Left lobe of liver (tissue), 2 donors: Measurements from ENCODE around the gene NCAM1. TPM values are rescaled to one million over a fixed set of nuclear protein-coding genes. Genes with fewer than 3 reads are reported as not detected.
A peak's percentile ranks its signal among the peaks of the same experiment; 100 is the strongest.

Experiments
- ATAC-seq: fragments of 200-7000 bp; cut with Tn5 transposase; one replicate; pipeline ENCODE4 v1.9.1; 2020; ENCODE audit warnings: mild to moderate bottlenecking, moderate library complexity
- DNase-seq: peaks from one replicate; pipeline ENCODE4 v3.0.0-alpha.2; 2020; ENCODE audit warnings: low spot score
- total RNA-seq: library from RNA; stranded (reverse); gene quantifications from one replicate; pipeline ENCODE4 v1.2.1, GENCODE V29; 2021
- donor health status: DM: no; HTN: no; CAD: no; lungs with moderate emphysema.
- donor health status: DM: no; HTN: yes; CAD: no.

Gene NCAM1
- total RNA-seq, 1 donor from 2014 or later, result 2.8 TPM

DNA sequence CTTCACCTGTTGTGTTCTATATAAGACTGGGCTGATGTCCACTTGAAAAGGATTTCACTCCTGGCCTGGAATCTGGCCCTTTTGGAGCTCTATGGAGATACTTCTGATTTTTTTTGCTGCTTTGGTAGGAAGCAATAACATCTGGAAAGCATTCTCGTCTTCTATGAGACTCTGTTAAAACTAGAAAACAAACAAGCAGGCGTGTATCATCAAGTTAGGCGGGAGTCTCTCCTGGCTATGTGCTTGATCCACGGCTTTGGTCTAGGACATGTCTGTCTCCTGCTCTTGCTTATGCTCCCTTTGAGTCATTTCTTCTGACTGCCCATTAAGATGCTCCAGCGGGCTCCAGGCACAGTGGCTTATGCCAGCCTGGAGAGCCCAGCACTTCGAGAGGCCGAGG, 231.8 kb downstream of the NCAM1 start:
- no peak for DNase-seq
- ATAC-seq, result no peak

DNA sequence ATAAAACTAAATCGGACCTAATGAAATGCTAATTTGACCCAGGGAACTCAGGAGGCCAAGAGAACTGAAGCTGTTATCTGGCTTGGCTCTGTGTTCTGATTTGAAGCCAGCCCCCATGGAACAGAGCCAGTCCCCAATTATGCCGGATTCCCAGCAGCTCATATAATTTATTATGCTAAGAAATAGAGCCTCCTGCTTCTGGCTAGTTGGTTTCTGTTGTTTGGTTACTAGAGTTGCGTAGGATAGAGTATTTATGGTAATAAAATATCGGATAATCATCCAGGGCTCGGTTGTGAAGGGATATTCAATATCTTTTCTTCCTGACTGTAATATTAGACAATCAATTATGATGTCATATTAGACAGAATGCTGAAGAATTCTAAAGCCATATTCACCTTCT, 232.7 kb downstream of the NCAM1 start:
- DNase-seq (no peak), ATAC-seq (peak; percentile 22)

DNA sequence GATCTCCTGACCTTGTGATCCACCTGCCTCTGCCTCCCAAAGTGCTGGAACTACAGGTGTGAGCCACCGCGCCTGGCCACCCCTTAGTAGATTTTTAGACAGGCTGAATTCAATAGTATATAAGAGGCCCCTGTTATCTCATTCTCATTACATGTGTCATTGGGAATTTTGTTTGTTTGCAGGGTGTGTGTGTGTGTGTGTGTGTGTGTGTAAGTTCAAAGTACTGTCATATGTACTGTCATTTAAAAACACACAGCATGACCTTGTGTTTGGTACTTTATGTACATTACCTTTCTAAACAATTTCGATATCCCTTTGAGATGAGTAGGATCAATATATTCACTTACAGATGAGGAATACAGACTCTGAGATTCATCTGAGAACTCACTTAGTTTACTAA, 234.5 kb downstream of the NCAM1 start:
- no peak for DNase-seq
- ATAC-seq, result no peak

DNA sequence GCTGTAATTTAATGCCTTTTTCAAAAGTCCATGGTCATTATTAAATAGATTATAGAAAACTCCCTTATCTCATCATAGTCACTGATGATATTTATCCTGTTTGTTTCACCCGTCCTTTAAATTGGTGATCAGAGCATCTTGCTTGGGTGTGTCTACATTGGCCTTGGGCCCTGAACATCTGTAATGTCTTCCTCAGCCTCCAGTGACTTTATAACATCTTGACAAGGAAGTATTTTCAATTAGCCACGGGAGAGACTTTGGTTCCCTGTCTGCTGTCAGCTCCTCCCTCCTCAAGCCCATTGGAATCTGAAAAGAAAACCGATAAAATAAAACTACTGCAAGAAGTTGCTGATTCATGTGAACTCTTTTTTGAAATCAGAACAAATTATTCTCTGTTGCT, 236.2 kb downstream of the NCAM1 start:
- ATAC-seq, result no peak

DNA sequence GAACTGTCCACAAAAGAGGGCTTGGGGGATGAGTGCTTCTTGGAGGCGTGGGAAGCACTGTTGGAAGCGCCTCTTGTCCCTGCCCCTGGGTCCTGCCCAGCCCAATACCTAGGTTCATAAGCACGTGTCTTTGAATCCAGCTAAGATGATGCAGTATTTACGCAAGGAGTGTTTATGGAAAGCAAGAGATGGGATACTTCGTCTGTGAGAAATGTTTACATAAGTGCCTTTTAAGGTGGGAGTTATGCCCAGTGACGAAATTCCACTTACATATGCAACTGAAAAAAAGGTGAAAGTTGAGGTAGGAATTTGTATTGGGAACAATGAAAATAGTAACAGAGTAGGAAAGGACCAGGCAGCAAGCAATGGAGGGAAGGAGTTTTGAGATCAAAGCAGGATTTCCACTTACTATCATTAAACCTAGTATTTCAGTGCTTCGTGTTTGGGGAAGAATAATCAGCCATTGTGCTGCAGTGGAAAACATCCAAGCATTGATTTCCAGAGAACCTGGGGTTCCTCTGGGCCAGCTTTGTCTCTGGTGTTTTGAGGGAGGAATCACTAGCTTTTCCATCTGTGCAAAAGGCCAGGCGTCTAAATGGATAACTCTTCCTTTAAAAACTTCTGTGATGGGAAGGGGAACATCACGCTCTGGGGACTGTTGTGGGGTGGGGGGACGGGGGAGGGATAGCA, 237.9 kb downstream of the NCAM1 start:
- DNase-seq (no peak), ATAC-seq (no peak)

More for the DNA sequence above, 236.2 kb downstream of the NCAM1 start:
- DNase-seq, result no peak

DNA sequence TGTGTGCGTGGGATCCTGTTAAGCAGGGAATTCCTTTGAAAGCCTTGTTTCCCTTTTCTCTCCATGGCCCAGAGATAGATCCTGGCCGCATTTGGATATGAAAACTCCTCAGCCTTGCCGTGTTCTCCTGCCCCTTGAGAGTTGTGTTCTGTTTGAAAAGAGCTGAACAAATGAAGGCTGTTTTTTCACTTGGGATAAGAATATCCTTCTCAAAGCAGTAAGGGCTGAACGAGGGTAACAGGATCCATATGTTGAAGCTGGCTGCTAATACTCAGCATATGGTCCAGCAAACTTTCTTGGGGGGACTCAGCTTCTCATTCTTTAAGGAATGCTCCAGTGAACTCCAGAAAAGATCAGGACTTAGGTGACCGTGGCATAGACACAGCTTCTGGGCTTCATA, 238.6 kb downstream of the NCAM1 start:
- no peak for DNase-seq

DNA sequence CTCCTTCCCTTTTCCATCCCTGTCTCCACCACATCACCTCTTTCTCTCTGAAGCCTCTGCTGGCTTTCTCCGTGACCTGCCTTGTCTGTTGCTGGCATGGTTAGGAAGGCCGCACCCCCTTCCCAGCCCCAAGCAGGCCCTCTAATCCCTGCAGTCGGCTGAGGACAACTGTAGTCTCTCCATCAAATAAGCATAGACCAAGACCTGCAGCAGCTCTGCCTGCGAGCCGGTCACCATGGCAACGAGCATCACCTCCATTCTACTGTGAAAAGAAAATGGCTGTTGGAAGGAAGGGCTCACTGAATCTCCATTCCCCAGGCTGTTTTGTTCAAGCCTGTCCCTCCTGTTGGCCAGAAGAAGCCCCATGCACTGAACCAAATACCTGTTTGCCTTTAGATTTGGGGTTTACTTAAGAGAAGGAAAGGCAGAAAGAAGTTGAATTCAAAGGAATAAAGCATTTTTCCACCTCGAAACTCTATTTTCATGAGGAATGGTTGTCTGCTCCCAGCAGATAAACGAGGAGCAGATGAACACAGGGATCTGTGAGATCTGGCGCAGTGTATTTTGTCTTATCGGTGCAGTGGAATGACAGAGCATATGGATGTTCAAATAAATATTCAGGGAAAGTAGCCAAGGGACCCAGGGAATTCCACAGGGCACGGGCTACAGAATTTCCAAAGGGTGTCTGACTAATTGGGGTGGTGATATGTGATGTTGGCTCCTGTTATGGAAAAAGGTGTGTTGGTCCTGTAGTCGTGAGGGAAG, 240.0 kb downstream of the NCAM1 start:
- no peak for DNase-seq
- no peak for ATAC-seq

More for the DNA sequence above, 238.6 kb downstream of the NCAM1 start:
- ATAC-seq, result no peak

DNA sequence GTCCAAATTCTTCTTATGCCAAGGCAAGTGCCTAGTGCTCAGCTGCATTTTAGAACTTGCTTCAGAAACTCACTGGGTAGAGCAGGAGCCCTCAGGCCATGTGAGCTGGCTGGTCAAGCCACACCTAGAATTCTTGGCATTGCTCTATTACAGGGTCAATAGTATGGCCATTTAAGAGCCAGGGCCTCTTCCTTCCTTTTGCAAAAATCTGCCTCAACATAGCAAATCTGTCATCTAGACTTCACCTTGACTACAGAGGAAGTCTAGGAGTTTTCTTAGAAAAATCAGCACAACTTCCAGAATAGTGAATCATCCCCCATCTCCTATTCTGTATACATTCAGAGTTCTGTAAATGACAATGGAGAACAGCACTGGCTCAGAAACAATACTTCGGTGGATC, 241.2 kb downstream of the NCAM1 start:
- ATAC-seq (no peak), DNase-seq (no peak)

DNA sequence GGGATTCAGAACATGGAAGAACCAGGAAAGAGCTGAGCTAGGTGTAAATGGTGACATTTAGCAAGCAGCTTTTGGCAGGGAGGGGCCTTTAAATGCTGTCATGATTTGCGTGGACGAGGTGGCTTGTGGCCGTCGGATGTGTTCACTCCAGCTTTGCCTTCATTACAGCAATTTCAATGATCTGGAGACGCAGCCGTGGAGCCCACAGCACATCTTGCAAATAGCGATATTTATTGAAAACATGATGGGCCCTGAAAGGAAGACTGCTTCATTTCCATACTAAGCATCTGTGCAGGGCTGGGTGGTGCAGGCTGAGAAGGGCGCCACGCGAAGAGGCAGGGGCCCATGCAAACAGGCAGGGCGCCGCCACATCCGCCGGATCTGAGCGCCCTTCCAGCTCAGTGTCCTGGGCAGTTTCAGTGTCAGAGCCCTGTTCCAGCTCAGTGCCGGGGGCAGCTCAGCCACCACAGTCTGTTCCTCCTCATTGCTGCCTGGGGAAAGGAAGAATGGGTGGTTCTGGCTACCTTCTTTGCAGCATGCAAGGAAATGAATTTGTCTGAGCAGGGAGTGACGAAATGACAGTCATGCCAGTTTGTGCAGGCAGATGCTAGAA, 242.0 kb downstream of the NCAM1 start:
- ATAC-seq (no peak), DNase-seq (no peak)

DNA sequence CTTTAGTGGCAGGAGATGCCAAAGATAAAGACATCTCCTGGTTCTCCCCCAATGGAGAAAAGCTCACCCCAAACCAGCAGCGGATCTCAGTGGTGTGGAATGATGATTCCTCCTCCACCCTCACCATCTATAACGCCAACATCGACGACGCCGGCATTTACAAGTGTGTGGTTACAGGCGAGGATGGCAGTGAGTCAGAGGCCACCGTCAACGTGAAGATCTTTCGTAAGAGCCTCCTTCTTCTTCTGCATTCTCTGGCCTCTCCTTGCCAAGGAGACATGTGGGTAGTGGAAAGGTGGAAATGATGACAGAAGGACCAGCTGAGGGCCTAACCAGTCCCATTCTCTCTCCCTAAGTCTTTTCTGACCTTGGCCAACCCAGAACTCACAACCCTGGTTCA, 243.1 kb downstream of the NCAM1 start:
- no peak for DNase-seq

DNA sequence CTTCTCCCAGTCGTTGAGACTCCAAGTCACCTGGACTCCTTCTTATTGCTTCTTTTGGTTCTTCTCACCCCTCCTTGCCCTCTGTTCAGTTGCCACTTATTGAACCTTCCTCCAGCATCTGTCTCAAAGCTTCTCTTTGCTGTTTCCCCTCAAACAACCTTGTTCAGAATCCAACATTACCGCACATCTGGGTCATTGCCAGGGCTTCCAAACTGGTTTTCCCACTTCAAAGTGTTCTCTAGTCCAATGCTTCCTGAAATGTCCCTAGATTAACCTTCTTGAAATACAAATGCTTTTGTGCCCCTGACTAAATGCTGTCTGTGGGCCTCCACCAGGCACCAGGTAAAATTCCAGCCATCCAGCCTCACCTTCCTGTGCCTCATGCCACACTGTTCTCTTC, 252.3 kb downstream of the NCAM1 start:
- ATAC-seq (no peak), DNase-seq (no peak)

More for the DNA sequence above, 243.1 kb downstream of the NCAM1 start:
- no peak for ATAC-seq

DNA sequence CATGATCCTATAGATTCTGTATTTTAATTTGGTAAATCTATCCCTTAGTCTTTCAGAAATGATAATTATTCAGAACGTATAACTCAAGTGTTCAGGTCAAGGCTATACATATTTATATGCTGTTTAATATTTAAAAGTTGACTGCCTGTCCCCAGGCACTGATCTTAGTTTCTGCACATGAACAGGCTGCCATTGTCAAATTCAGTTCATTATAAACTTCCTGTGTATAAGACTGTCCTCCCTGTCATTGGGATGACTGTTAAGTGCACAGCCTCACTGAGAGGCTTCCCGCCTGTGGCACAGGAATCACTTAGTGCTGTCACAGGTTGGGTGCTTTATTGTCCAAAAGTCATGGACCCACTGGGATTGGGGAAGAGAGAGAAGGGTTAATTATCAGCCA, 261.0 kb downstream of the NCAM1 start:
- ATAC-seq (no peak), DNase-seq (no peak)

DNA sequence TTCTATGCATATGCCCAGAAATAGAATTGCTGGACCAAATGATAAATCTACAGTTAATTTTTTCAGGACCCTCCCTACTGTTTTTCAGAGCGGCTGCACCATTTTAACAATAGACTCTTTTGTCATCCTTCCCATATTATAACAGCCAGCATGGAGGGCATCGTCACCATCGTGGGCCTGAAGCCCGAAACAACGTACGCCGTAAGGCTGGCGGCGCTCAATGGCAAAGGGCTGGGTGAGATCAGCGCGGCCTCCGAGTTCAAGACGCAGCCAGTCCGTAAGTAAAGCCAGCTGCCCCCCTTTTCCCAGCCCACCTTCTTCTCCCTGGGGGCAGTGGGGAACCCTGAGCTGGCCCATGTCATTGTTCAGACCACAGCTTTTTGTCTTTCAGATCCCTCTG, 273.7 kb downstream of the NCAM1 start:
- ATAC-seq (no peak), DNase-seq (no peak)

DNA sequence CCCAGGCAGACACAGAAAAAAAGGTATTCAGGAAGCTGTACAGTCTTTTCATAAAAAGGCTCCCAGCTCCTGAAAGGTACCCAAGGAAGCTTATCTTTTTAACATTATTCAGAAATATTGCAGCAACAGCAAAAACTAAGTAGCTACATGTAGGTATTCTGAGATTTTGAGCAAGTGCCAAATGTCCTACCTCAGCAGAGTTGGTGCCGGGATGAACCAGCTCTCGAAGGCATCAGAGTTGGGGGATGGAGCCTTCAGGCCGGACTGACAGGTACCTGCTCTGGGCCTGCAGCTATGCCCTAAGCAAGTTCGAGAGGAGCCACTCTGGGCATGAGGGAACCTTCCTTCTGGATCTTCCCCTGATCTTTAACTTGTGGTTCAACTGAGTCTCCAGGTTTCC, 276.0 kb downstream of the NCAM1 start:
- ATAC-seq (no peak), DNase-seq (no peak)

DNA sequence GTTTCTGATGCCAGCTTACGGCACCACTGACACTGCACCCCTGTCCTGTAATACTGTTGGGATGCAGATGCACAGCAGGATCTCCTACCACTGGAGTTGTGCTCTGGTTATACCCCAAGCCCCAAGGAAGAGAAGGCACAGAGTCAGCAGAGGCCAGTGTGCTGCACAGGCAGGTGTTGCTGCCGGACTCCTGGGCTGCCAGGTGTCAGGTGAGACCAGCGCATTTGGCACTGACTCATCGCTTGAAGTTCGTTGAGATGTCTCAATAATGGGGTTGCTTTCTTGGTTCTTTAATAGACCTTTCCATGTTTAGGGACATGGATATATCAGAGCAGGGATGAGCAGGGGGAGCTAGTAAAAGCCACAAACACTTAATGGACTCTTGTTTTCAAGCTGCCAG, 277.5 kb downstream of the NCAM1 start:
- ATAC-seq, result no peak

DNA sequence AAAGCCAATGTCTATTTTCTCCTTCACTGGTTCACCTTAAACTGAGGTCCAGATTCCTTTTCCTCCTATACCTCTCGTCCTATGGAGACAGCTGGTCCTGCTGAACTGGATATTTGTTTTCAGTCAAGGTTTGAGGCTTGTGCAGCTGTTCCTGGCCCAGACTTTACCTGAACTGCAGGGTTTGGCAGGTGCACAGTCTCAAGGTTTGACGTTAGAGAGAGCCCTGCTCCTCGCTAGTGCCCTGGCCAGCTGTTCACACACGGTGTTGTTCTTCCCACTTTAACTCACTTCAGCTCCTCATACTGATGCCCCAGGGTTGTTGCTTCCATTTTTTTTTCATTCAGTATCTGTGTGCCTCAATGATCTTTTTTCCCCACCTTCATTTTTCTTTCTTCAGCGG, 279.2 kb downstream of the NCAM1 start:
- no peak for DNase-seq
- ATAC-seq, result no peak

More for the DNA sequence above, 277.5 kb downstream of the NCAM1 start:
- DNase-seq, result no peak

DNA sequence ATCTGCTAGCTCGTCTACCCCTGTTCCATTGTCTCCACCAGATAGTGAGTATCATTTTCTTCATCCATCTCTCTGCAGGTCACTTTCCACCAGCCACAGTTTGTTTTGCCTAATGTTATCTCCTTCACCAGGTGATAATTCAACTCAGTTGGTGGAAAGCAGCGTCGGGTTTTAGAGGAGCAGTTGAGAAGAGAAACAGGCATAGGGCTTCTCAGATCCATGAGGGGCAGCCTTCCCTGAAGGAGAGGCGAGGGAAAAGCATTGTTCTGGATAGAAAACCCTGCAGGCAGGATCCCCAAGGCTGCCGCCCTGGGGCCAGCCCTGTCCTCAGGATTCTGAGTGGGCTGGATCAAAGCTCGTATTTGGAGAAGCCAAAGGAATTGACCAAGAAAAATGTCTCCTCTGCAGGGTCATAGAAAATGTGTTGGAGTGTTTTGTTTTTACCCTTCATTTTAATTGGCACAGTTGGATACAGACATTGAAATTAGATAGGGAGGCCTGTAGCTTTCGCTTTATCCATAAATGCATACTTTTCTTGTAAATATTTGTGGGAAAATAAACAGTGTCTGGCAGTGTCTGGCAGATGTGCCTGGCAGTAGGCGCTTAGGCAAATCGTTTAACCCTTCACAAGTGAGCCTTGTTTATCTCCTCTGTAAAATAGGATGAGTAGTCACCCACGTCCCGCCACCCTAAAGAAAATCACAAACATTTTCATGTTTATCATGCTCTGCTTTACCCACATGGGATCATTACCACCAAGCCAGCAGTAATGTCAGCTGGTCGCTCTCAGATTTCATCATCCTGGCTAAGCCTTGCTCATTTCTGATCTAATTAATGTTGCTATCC, 279.8 kb downstream of the NCAM1 start:
- DNase-seq (no peak), ATAC-seq (no peak)

DNA sequence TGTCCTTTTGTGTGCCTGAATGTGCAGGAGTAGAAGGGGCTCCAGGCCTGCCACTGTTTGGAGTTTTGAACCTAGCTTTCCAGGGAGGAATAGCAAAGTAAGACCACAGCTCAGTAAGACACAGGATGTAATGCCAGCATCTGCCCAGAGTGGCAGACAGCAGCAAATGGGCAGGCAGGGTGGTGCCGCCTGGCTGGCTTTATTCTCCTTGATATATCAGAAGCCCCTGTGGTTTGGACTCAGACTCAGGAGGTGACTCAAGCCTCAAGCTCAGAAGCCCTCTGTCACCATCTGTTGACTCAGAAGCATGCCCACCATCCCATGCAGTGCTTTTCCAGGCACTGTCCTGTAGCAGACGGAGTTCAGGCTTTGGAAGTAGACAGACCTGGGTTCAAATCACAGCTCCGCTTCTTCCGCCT, 280.4 kb downstream of the NCAM1 start:
- DNase-seq, result no peak
- no peak for ATAC-seq

DNA sequence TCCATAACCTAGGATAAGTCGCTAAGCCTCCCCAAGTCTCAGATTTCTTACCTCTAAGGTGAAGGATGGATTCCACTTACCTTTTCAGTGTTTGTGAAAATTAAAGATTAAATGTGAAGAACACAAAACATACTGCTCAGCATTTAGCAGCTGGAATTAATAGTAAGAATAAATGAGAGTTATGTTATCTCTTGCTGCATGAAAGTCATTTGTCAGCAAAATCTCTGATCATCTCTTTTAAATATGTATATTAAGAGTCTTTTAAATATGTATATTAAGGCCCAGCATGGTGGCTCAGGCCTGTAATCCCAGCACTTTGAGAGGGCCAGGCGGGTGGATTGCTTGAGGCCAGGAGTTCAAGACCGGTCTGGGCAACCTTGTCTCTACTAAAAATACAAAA, 280.8 kb downstream of the NCAM1 start:
- ATAC-seq (no peak), DNase-seq (no peak)

DNA sequence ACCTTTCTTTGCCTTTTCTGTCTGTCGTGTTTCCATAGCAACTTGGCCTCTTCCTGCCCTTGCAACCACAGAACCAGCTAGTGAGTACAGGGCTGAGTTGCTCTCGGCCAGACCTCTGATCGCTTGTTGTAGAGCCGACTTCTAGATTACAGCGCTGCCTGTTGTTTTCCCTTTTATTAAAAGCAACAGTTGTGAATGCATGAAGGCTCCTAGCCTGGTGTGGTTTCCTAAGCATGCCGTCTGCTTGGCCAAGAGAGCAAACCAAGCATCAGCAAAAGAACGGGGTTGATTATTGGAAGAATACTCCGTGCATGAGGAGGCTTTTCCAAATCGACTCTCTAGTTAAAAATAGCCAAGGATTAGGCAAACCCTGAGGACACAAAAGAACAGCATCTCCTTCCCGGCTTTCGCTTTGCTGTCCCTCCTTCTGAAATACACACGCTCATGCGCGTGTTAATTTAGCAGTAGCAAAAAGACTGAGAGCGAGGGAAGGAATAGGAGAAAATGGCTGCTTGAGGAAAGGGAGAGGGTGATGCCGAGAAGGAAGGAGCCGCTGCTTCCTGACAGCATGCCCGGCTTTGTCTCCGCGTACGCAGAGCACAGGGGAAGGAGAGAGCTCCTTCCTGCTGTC, 281.7 kb downstream of the NCAM1 start:
- DNase-seq, result no peak
- ATAC-seq, result no peak

DNA sequence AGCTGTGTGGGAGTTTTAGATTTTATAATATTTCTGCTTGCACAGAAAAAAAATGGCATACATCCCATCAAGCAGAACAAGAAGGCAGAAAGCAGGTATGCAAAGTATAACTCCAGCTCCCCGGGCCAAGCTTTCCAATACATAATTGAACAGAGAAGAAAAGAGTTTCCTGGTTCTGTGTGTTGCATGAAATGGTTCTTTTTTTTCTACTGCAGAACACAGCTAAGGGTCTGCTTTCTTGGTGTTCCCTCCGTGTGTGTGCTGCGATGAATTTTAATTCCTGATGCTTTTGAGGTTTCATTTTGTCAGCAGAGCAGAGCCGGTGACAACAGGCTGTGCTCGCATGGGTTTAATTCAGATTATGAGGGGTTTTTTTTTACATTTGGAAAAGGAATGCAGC, 282.5 kb downstream of the NCAM1 start:
- no peak for ATAC-seq
- DNase-seq, result no peak
